Heart right ventricle (tissue), 16 donors: ENCODE measurements around the gene PXN. TPM values are rescaled to one million over a fixed set of nuclear protein-coding genes. Genes with fewer than 3 reads are reported as not detected.

Source experiments
- ATAC-seq, 8 donors: fragments of 200-7000 bp; cut with Tn5 transposase; one replicate each; pipeline ENCODE4 v1.9.1; 2020; ENCODE audit warnings: mild to moderate bottlenecking in 8 of 8, moderate library complexity in 8 of 8, moderate number of reproducible peaks in 1 of 8
- DNase-seq, 2 donors: peaks; one replicate each; pipeline ENCODE4 v3.0.0-alpha.2; 2020
- H3K27ac ChIP-seq, 10 donors: fragments of 200-600 bp; sonication (generic) in 2 of 10; one replicate each; pipeline versions ENCODE4 v1.5.0 to v1.8.0; 2020 to 2022; ENCODE audit warnings: mild to moderate bottlenecking in 3 of 10
- H3K27me3 ChIP-seq, 7 donors: fragments of 200-600 bp; one replicate each; pipeline ENCODE4 v1.8.0; 2021 to 2022; ENCODE audit warnings: mild to moderate bottlenecking in 2 of 7
- H3K36me3 ChIP-seq, 9 donors: fragments of 200-600 bp; sonication (generic) in 1 of 9; one replicate each; pipeline versions ENCODE4 v1.5.0 to v1.8.0; 2020 to 2022; ENCODE audit warnings: mild to moderate bottlenecking in 2 of 9
- H3K4me1 ChIP-seq, 9 donors: fragments of 200-600 bp; sonication (generic) in 1 of 9; one replicate each; pipeline versions ENCODE4 v1.5.0 to v1.8.0; 2020 to 2022; ENCODE audit warnings: mild to moderate bottlenecking in 4 of 9
- H3K4me3 ChIP-seq, 10 donors: fragments of 200-600 bp; sonication (generic) in 2 of 10; one replicate each; pipeline versions ENCODE4 v1.5.0 to v1.8.0; 2020 to 2022; ENCODE audit warnings: mild to moderate bottlenecking in 7 of 10, moderate library complexity in 2 of 10
- H3K9me3 ChIP-seq, 11 donors: fragments of 200-600 bp in 10 of 11; sonication (generic) in 2 of 11; one replicate each; pipeline versions ENCODE4 v1.5.0 to v1.8.0; 2013 to 2022; ENCODE audit warnings: mild to moderate bottlenecking in 2 of 11, control low read depth in 1 of 11, moderate library complexity in 1 of 11
- WGBS, 2 donors: extraction: QIAGEN DNeasy Blood & Tissue Kit; methylation state at CpG; one replicate each; pipeline ENCODE4 v1.1.7; 2013; ENCODE audit warnings: inconsistent platforms in 1 of 2; 5-methylcytosine and 5-hydroxymethylcytosine counted together
- intact Hi-C, 10 donors: fragments of 100-400 bp; cut with DNase I; formaldehyde crosslinking; loops; one replicate each; pipeline versions ENCODE4 v1.11.1 to v1.14.2; 2022
- polyA plus RNA-seq, 2 donors: library from polyadenylated mRNA; stranded (reverse); fragments of 200-250 nt; gene quantifications; one replicate each; pipeline ENCODE4 v1.2.3, GENCODE V29; 2013
- total RNA-seq, 10 donors: library from RNA; stranded (reverse); fragmentation: NEBNext Ultra II Directional in 3 of 10; extraction: Animal tissue kit (Norgen Biotek cat#: 25700) in 3 of 10; gene quantifications; one replicate each; pipeline versions ENCODE4 v1.2.1 to v1.2.4, GENCODE V29; 2021 to 2023
- TF ChIP-seq, protein P1 (sequence below), 9 donors: fragments of 200-600 bp; sonication (generic) in 2 of 9; IDR thresholded peaks; one replicate each; pipeline versions ENCODE4 v1.5.0 to v1.8.0; 2021 to 2022; ENCODE audit warnings: antibody characterized with exemption in 9 of 9, mild to moderate bottlenecking in 5 of 9, moderate library complexity in 1 of 9
- donor health status: Arrhythmogenic right ventricular cardiomyopathy.
- donor health status: ischemic (EF 13 %, LVEDD 7.1; RV severe dilation, severe dysfunction).
- donor health status: healthy with polysubstance abuse.
- donor health status: DM: no; HTN: yes; CAD: no.
- donor health status: DM: no; HTN: no; CAD: no.
- donor health status: ischemic (EF 25% LVEDD 6.9; RV normal size, moderate dysfunction).
- donor health status: ischemic (EF 25% LVEDD 5.7; RV mildly dilated, moderate dysfunction).
- donor health status: healthy.
- donor health status: DM: yes; HTN: yes; CAD: no.
- donor health status: Ischemic cardiomyopathy.
- donor health status: ischemic (EF 35%, LVEDD 5.7; RV mildly dilated, moderate dysfunction).
- donor health status: nonischemic (EF 11% LVEDD 7.7; RV severe dilation, severe dysfunction).
- donor health status: DM: yes; HTN: yes; CAD: no.
- donor health status: PGD.
- donor health status: ischemic (EF 29% LVEDD 5.4; RV normal size, mild dysfunction).
- donor health status: nonischemic (EF 23%, LVEDD 6.1; RV moderate dilation, normal function).

The PXN gene
- total and polyA plus RNA-seq, 12 donors = 41.2 to 123 (median 63.3) TPM

DNA sequence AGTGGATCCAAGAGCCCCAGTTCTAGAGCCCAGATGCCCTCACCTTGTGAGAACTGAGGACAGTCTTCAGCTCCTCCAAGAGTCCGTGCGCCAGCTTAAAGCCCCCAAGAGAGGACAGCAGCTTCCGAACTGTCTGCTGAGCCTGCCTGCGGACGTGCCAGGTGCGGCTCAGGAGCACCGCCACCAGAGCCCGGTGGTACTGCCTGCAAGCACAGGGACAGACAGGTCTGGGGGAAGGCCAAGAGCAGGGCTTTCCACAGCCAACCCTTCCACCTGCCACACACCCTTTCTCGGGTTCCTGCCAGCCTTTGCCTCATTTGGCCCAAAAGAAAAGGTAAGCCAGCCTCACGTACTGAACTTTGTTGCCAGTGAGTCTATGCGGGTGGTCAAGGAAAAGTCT lies 101.2 kb downstream of the PXN start:
- WGBS, 2 donors = 93 to 94% methylated on average over 11 of the region's 11 CpGs

DNA sequence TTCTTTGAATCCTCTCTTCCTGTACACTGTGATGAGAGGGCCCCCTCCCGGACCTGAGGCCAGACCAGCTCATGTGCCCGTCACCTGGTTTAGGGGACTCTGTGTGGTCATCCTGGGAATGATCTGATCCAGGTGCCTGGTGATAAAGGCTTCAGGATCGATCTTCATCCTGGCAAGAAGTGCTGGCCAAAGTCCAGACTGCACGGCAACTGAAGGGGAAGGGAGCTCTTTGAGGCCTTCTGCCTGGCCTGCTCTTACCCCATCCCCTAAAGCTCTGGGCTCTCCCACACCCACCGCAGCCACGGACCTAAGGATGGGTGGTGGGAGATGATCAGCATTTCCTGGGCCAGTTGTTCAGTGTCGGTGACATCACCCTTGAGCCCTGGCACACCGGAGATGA lies 102.8 kb downstream of the PXN start:
- no peak for DNase-seq
- H3K36me3 ChIP-seq = peaks cover 4 to 100% (median 76%) of the 10 kb centered on the region in 9 donors
- intact Hi-C loops = no loop called here
- no peaks in the 10 kb centered on the region for H3K4me1 ChIP-seq
- no peaks in the 10 kb centered on the region for H3K9me3 ChIP-seq
- H3K4me3 ChIP-seq = no peak overlapping the region
- H3K27me3 ChIP-seq = no peaks in the 10 kb centered on the region
- H3K27ac ChIP-seq = no peak overlapping the region
- peak in 1 of 8 donors; percentile 5 for ATAC-seq
- TF ChIP-seq, protein P1, sequence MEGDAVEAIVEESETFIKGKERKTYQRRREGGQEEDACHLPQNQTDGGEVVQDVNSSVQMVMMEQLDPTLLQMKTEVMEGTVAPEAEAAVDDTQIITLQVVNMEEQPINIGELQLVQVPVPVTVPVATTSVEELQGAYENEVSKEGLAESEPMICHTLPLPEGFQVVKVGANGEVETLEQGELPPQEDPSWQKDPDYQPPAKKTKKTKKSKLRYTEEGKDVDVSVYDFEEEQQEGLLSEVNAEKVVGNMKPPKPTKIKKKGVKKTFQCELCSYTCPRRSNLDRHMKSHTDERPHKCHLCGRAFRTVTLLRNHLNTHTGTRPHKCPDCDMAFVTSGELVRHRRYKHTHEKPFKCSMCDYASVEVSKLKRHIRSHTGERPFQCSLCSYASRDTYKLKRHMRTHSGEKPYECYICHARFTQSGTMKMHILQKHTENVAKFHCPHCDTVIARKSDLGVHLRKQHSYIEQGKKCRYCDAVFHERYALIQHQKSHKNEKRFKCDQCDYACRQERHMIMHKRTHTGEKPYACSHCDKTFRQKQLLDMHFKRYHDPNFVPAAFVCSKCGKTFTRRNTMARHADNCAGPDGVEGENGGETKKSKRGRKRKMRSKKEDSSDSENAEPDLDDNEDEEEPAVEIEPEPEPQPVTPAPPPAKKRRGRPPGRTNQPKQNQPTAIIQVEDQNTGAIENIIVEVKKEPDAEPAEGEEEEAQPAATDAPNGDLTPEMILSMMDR (IDR thresholded peaks at IDR 0.05) = no peak
- 88 to 89% methylated on average over 8 of the region's 8 CpGs for WGBS, 2 donors

More for the DNA sequence above, 101.2 kb downstream of the PXN start:
- intact Hi-C loops = no loop called here
- no peak overlapping the region for H3K4me3 ChIP-seq
- no peaks in the 10 kb centered on the region for H3K27me3 ChIP-seq
- H3K36me3 ChIP-seq = peaks cover 0 to 100% (median 73%) of the 10 kb centered on the region in 9 donors
- no peaks in the 10 kb centered on the region for H3K9me3 ChIP-seq
- ATAC-seq (no peak), DNase-seq (no peak)
- no peak overlapping the region for H3K27ac ChIP-seq
- H3K4me1 ChIP-seq = no peaks in the 10 kb centered on the region
- TF ChIP-seq, protein P1 (IDR thresholded peaks at IDR 0.05) = no peak

DNA sequence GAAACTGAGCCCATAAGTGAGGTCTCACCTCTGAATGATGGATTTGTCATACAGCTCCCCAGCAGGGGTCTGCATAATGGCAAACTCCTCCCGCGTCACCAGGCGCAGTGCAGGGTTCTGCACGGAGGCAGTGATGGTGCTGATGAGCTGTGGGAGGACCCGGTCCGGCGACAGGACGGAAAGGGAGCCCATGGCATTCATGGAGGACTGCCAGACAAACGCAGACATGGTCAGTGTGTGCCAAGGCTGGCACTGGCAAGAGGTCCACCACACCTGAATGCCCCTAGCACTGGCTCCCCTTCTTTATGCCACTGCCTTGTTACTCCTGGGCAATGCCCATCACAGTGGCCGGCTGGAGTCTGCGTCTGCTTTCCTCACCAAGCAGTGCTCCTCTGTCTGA lies 103.7 kb downstream of the PXN start:
- peak in 1 of 8 donors; percentile 7 for ATAC-seq
- Histone ChIP-seq H3K27ac (no peak overlapping the region), H3K9me3 (no peaks in the 10 kb centered on the region), H3K36me3 (peaks cover 8 to 100% (median 78%) of the 10 kb centered on the region in 9 donors), H3K27me3 (no peaks in the 10 kb centered on the region), H3K4me3 (no peak overlapping the region), H3K4me1 (no peaks in the 10 kb centered on the region)
- TF ChIP-seq, protein P1 (IDR thresholded peaks at IDR 0.05) = no peak
- no peak for DNase-seq
- intact Hi-C loops = no loop called here
- 90 to 91% methylated on average over 11 of the region's 11 CpGs for WGBS, 2 donors

Other genes starting within 250 kb of the PXN start
- 10 to 100 TPM; 15.4 to 33.6 (median 24.3) TPM for gene RAB35, start 149.0 kb downstream of the PXN start, total RNA-seq
- 10 to 100 TPM; 13.3 to 24.1 TPM for gene RAB35, start 149.0 kb downstream of the PXN start, polyA plus RNA-seq
- 10 to 100 TPM; 30.4 to 41.3 (median 35.0) TPM for gene GCN1, start 71.0 kb downstream of the PXN start, total RNA-seq
- 10 to 100 TPM in 1 of 2 donors, 1 to 10 TPM in 1; 9.7 to 17.2 TPM for gene GCN1, start 71.0 kb downstream of the PXN start, polyA plus RNA-seq
- gene RPLP0, start 64.6 kb downstream of the PXN start, total RNA-seq = 1,000 to 10,000 TPM in 1 of 10 donors, 100 to 1,000 TPM in 9; 578 to 1,255 (median 694) TPM
- 1,000 to 10,000 TPM in 1 of 2 donors, 100 to 1,000 TPM in 1; 852 to 3,129 TPM for gene RPLP0, start 64.6 kb downstream of the PXN start, polyA plus RNA-seq
- gene RNU4-2, start 26.2 kb upstream of the PXN start, total RNA-seq = over 10,000 TPM in 7 of 10 donors, 1,000 to 10,000 TPM in 3; 5,348 to 18,425 (median 10,263) TPM
- gene RNU4-2, start 26.2 kb upstream of the PXN start, polyA plus RNA-seq = not detected
- 1,000 to 10,000 TPM in 6 of 10 donors, 100 to 1,000 TPM in 4; 426 to 3,423 (median 1,870) TPM for gene RNU4-1, start 27.5 kb upstream of the PXN start, total RNA-seq
- not detected for gene RNU4-1, start 27.5 kb upstream of the PXN start, polyA plus RNA-seq
- 1 to 10 TPM; 3.7 to 9.0 (median 4.7) TPM for gene SIRT4, start 36.6 kb upstream of the PXN start, total RNA-seq
- 1 to 10 TPM; 2.8 to 6.2 TPM for gene SIRT4, start 36.6 kb upstream of the PXN start, polyA plus RNA-seq
- 1 to 10 TPM in 3 of 10 donors, under 1 TPM in 4, not detected in 3; 0.65 to 1.8 (median 0.89) TPM for gene PLA2G1B, start 62.0 kb upstream of the PXN start, total RNA-seq
- gene PLA2G1B, start 62.0 kb upstream of the PXN start, polyA plus RNA-seq = under 1 TPM in 1 of 2 donors, not detected in 1; 0.22 TPM
- 1 to 10 TPM; 2.8 to 9.6 (median 6.4) TPM for gene MSI1, start 103.4 kb upstream of the PXN start, total RNA-seq
- 1 to 10 TPM; 1.1 to 2.9 TPM for gene MSI1, start 103.4 kb upstream of the PXN start, polyA plus RNA-seq
- 100 to 1,000 TPM; 101 to 180 (median 151) TPM for gene COX6A1, start 172.4 kb upstream of the PXN start, total RNA-seq
- 100 to 1,000 TPM; 531 to 859 TPM for gene COX6A1, start 172.4 kb upstream of the PXN start, polyA plus RNA-seq
- gene TRIAP1, start 180.7 kb upstream of the PXN start, total RNA-seq = 10 to 100 TPM; 10.1 to 18.4 (median 13.0) TPM
- gene TRIAP1, start 180.7 kb upstream of the PXN start, polyA plus RNA-seq = 10 to 100 TPM; 12.0 to 28.9 TPM
- 10 to 100 TPM in 7 of 10 donors, 1 to 10 TPM in 3; 6.4 to 17.0 (median 11.1) TPM for gene GATC, start 180.7 kb upstream of the PXN start, total RNA-seq
- 1 to 10 TPM; 6.0 to 7.3 TPM for gene GATC, start 180.7 kb upstream of the PXN start, polyA plus RNA-seq
- gene SRSF9, start 204.0 kb upstream of the PXN start, total RNA-seq = 10 to 100 TPM; 25.4 to 54.7 (median 32.0) TPM
- 10 to 100 TPM; 29.8 to 42.9 TPM for gene SRSF9, start 204.0 kb upstream of the PXN start, polyA plus RNA-seq
- 100 to 1,000 TPM in 9 of 10 donors, 10 to 100 TPM in 1; 94.0 to 227 (median 120) TPM for gene DYNLL1, start 230.4 kb upstream of the PXN start, total RNA-seq
- gene DYNLL1, start 230.4 kb upstream of the PXN start, polyA plus RNA-seq = 100 to 1,000 TPM; 136 to 352 TPM